ENCODE data around the gene SLC36A2.

SLC36A2 gene

GRCh38 chr5:151312756-151313324 is 34.5 kb downstream of the SLC36A2 start:
- POLR2A ChIA-PET: no interaction called here

More at GRCh38 chr5:151312756-151313324, 34.5 kb downstream of the SLC36A2 start:
- TF ChIP-seq ZNF530 (tag by site-specific recombination; IDR thresholded peaks at IDR 0.05; ENCODE audit: low read depth): no peak
- TF ChIP-seq ZNF701 (tag by site-specific recombination; IDR thresholded peaks at IDR 0.05): no peak
- TF ChIP-seq EGR2 (tag by site-specific recombination; IDR thresholded peaks at IDR 0.05; ENCODE audit: low read depth): no peak
- no peak for TF ChIP-seq ZBTB7A (tag by site-specific recombination; IDR thresholded peaks at IDR 0.05; ENCODE audit: low read depth)
- no peak for TF ChIP-seq YY2 (tag by site-specific recombination; IDR thresholded peaks at IDR 0.05)
- TF ChIP-seq ZNF280D (tag by site-specific recombination; IDR thresholded peaks at IDR 0.05): no peak
- no peak for TF ChIP-seq RBAK (tag by site-specific recombination; IDR thresholded peaks at IDR 0.05)
- no peak for TF ChIP-seq REST (tag by site-specific recombination; IDR thresholded peaks at IDR 0.05)
- no peak for TF ChIP-seq ZNF776 (tag by site-specific recombination; IDR thresholded peaks at IDR 0.05; ENCODE audit: borderline replicate concordance)
- no peak for TF ChIP-seq PRDM6 (tag by site-specific recombination; IDR thresholded peaks at IDR 0.05)
- no peak for TF ChIP-seq ZNF707 (tag by site-specific recombination; IDR thresholded peaks at IDR 0.05)
- Histone ChIP-seq H3K4me1 (ENCODE audit: control insufficient read depth, insufficient read depth, low read length) (0 out of 2 replicates have a peak, but pooled peaks cover 6% of the 10 kb centered on the region), H3K9me3 (ENCODE audit: control insufficient read depth, insufficient read depth, low read depth, low read length) (no peaks in the 10 kb centered on the region), H3K27ac (ENCODE audit: extremely low read depth, low read depth, low read length) (no peak overlapping the region), H3K4me3 (ENCODE audit: low read depth, low read length) (no peak overlapping the region), H3K36me3 (ENCODE audit: control insufficient read depth in 2 of 2, insufficient read depth in 1 of 2, low read length in 2 of 2) (no peaks in the 10 kb centered on the region)
- CTCF ChIA-PET: interaction anchor here (1.4 kb wide), 1 partner anchor 15 kb away, joined by 3 read pairs; no protein-coding TSS in a partner anchor

Data from HEK293 (cell line).